Naive B cell (primary cell): Measurements from ENCODE around the gene PFN3. TPM values are rescaled to one million over a fixed set of nuclear protein-coding genes. Genes with fewer than 3 reads are reported as not detected.

ENCODE experiments used
- ATAC-seq, 2 donors: fragments of 150-1000 bp; cut with Tn5 transposase; 2 replicates each; pipeline ENCODE4 v1.10.0; 2021; ENCODE audit warnings: low read depth in 2 of 2, mild to moderate bottlenecking in 2 of 2, moderate library complexity in 2 of 2
- DNase-seq: peaks from one replicate; pipeline ENCODE4 v3.0.0; 2022
- H3K27ac Mint-ChIP-seq, 6 donors: one replicate each; pipeline ENCODE4 v1.8.0; 2020 to 2022; ENCODE audit warnings: mild to moderate bottlenecking in 6 of 6, mixed read lengths in 6 of 6, moderate library complexity in 5 of 6, inconsistent platforms in 2 of 6
- H3K27me3 Mint-ChIP-seq, 3 donors: one replicate each; pipeline ENCODE4 v1.8.0; 2021 to 2022; ENCODE audit warnings: mixed read lengths in 3 of 3, mild to moderate bottlenecking in 1 of 3
- H3K36me3 Mint-ChIP-seq, 2 donors: one replicate each; pipeline ENCODE4 v1.8.0; 2020 to 2022; ENCODE audit warnings: mixed read lengths in 2 of 2, inconsistent platforms in 1 of 2, mild to moderate bottlenecking in 1 of 2
- H3K4me1 Mint-ChIP-seq, 3 donors: one replicate each; pipeline ENCODE4 v1.8.0; 2020 to 2022; ENCODE audit warnings: mixed read lengths in 3 of 3, inconsistent platforms in 1 of 3, mild to moderate bottlenecking in 1 of 3, moderate library complexity in 1 of 3
- H3K4me3 Mint-ChIP-seq, 8 donors: one replicate each; pipeline ENCODE4 v1.8.0; 2020 to 2022; ENCODE audit warnings: mild to moderate bottlenecking in 8 of 8, mixed read lengths in 8 of 8, moderate library complexity in 8 of 8, inconsistent platforms in 2 of 8
- H3K9me3 Mint-ChIP-seq, 7 donors: one replicate each; pipeline ENCODE4 v1.8.0; 2020 to 2022; ENCODE audit warnings: mixed read lengths in 7 of 7, mild to moderate bottlenecking in 5 of 7, inconsistent platforms in 2 of 7, moderate library complexity in 1 of 7
- polyA plus RNA-seq, 6 donors: library from polyadenylated mRNA; unstranded; fragments of 300-500 nt; fragmentation: Illumina TruSeq; gene quantifications; one replicate each; pipeline ENCODE4 v1.2.3, GENCODE V29; 2021; ENCODE audit warnings: low read depth in 6 of 6

Gene PFN3
- polyA plus RNA-seq, 6 donors from 2014 or later, result not detected

DNA sequence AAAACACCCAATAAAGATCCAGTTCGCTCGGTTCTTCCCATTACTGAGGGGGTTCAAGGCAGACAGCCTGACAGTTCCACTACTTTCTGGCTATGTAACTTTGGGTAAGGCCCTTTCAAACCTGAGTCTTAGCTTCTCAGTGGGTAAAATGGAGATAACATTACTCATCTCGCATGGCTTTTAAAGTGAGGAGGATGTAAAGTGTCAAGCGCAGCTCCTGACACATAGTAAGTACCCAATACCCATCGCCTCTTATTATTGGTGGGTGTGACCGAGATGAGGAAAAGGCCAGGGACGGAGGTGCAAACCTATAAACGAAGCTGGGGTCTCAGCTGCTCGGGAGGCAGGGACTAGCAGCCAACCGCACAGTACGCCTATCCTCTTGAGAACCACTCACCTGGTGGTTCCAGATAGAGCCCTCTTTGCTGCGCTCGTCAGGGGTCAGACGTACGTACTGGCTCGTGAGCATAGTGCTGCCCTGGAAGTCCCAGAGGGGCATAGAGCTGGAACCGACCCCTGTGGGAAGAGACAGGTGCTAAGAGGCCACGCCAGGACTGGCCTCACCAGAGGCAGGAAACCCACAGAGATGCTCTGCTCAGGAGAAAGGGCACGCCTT lies 49.6 kb downstream of the PFN3 start:
- no peak for ATAC-seq
- Mint-ChIP-seq H3K27ac (peak overlapping the region; percentile 98 to 99 (median 98)), H3K4me1 (peaks cover 37 to 60% (median 46%) of the 10 kb centered on the region in 3 donors), H3K4me3 (peak overlapping the region; percentile 92 to 100 (median 98)), H3K27me3 (no peaks in the 10 kb centered on the region), H3K36me3 (peaks cover 4 to 11% of the 10 kb centered on the region in 2 donors), H3K9me3 (peaks cover 0 to 4% (median 0%) of the 10 kb centered on the region in 7 donors)
- no peak for DNase-seq

Other genes with a start within 250 kb of the PFN3 start
- 10 to 100 TPM; 33.0 to 79.5 (median 47.3) TPM for gene RAB24, start 96.9 kb downstream of the PFN3 start, polyA plus RNA-seq
- 100 to 1,000 TPM; 162 to 227 (median 176) TPM for gene PRELID1, start 96.9 kb downstream of the PFN3 start, polyA plus RNA-seq
- gene MXD3, start 88.8 kb downstream of the PFN3 start, polyA plus RNA-seq, result 1 to 10 TPM in 4 of 6 donors, under 1 TPM in 2; 0.52 to 2.3 (median 1.4) TPM
- 100 to 1,000 TPM; 182 to 243 (median 191) TPM for gene LMAN2, start 49.0 kb downstream of the PFN3 start, polyA plus RNA-seq
- 10 to 100 TPM; 16.6 to 41.1 (median 23.2) TPM for gene RGS14, start 42.7 kb downstream of the PFN3 start, polyA plus RNA-seq
- not detected for gene SLC34A1, start 16.2 kb downstream of the PFN3 start, polyA plus RNA-seq
- gene F12, start 8.9 kb upstream of the PFN3 start, polyA plus RNA-seq, result 1 to 10 TPM in 1 of 6 donors, under 1 TPM in 2, not detected in 3; 0.56 to 1.4 (median 0.57) TPM
- gene GRK6, start 26.0 kb upstream of the PFN3 start, polyA plus RNA-seq, result 100 to 1,000 TPM in 2 of 6 donors, 10 to 100 TPM in 4; 66.5 to 178 (median 98.1) TPM
- 10 to 100 TPM; 16.2 to 39.5 (median 25.7) TPM for gene PRR7, start 46.2 kb upstream of the PFN3 start, polyA plus RNA-seq
- gene DBN1, start 73.0 kb upstream of the PFN3 start, polyA plus RNA-seq, result 1 to 10 TPM in 1 of 6 donors, under 1 TPM in 3, not detected in 2; 0.31 to 1.9 (median 0.65) TPM
- gene PDLIM7, start 96.9 kb upstream of the PFN3 start, polyA plus RNA-seq, result 1 to 10 TPM; 1.5 to 6.0 (median 3.9) TPM
- 10 to 100 TPM; 12.7 to 47.7 (median 38.1) TPM for gene DOK3, start 109.2 kb upstream of the PFN3 start, polyA plus RNA-seq
- 10 to 100 TPM; 25.8 to 72.8 (median 43.0) TPM for gene DDX41, start 116.3 kb upstream of the PFN3 start, polyA plus RNA-seq
- 1 to 10 TPM; 2.9 to 6.8 (median 4.6) TPM for gene FAM193B, start 153.9 kb upstream of the PFN3 start, polyA plus RNA-seq
- 100 to 1,000 TPM in 3 of 6 donors, 10 to 100 TPM in 3; 86.8 to 108 (median 99.4) TPM for gene TMED9, start 191.5 kb upstream of the PFN3 start, polyA plus RNA-seq
- gene B4GALT7, start 199.5 kb upstream of the PFN3 start, polyA plus RNA-seq, result 10 to 100 TPM; 22.7 to 29.6 (median 27.5) TPM